ENCODE data around the gene LRP1B.

DNA sequence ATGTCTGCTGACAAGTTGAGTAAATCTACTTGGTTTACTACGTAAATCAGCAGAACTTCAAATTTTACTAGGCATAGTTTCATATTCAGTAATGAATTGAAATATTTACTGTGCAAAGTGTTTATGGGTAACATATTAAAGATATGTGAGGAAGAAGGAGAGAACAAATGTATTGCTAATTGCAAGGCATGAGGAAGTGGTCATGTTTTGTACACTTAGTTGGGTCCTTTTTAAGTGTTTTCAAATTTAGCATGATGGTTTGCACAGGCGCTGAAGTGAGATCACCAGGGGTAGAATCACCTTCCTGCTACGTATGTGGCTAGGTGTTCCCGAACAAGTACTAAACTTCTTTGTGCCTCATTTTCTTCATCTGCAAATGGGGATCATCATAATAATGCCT is 1534.4 kb downstream of the LRP1B start:
- no peak for TF ChIP-seq EP300 (IDR thresholded peaks at IDR 0.05; ENCODE audit: borderline replicate concordance)
- TF ChIP-seq CEBPB (IDR thresholded peaks at IDR 0.05): no peak
- no peak for TF ChIP-seq RAD21 (IDR thresholded peaks at IDR 0.05; ENCODE audit: low read depth)
- TF ChIP-seq, protein P1, sequence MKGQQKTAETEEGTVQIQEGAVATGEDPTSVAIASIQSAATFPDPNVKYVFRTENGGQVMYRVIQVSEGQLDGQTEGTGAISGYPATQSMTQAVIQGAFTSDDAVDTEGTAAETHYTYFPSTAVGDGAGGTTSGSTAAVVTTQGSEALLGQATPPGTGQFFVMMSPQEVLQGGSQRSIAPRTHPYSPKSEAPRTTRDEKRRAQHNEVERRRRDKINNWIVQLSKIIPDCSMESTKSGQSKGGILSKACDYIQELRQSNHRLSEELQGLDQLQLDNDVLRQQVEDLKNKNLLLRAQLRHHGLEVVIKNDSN (IDR thresholded peaks at IDR 0.05): no peak
- no peak for TF ChIP-seq EGR1 (IDR thresholded peaks at IDR 0.05)
- TF ChIP-seq, protein P2, sequence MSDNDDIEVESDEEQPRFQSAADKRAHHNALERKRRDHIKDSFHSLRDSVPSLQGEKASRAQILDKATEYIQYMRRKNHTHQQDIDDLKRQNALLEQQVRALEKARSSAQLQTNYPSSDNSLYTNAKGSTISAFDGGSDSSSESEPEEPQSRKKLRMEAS (IDR thresholded peaks at IDR 0.05): no peak
- TF ChIP-seq, protein P3, sequence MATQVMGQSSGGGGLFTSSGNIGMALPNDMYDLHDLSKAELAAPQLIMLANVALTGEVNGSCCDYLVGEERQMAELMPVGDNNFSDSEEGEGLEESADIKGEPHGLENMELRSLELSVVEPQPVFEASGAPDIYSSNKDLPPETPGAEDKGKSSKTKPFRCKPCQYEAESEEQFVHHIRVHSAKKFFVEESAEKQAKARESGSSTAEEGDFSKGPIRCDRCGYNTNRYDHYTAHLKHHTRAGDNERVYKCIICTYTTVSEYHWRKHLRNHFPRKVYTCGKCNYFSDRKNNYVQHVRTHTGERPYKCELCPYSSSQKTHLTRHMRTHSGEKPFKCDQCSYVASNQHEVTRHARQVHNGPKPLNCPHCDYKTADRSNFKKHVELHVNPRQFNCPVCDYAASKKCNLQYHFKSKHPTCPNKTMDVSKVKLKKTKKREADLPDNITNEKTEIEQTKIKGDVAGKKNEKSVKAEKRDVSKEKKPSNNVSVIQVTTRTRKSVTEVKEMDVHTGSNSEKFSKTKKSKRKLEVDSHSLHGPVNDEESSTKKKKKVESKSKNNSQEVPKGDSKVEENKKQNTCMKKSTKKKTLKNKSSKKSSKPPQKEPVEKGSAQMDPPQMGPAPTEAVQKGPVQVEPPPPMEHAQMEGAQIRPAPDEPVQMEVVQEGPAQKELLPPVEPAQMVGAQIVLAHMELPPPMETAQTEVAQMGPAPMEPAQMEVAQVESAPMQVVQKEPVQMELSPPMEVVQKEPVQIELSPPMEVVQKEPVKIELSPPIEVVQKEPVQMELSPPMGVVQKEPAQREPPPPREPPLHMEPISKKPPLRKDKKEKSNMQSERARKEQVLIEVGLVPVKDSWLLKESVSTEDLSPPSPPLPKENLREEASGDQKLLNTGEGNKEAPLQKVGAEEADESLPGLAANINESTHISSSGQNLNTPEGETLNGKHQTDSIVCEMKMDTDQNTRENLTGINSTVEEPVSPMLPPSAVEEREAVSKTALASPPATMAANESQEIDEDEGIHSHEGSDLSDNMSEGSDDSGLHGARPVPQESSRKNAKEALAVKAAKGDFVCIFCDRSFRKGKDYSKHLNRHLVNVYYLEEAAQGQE (IDR thresholded peaks at IDR 0.05; ENCODE audit: low read depth): no peak
- no peak for TF ChIP-seq TEAD4 (IDR thresholded peaks at IDR 0.05)
- TF ChIP-seq FOXM1 (IDR thresholded peaks at IDR 0.05; ENCODE audit: borderline replicate concordance, low read depth): no peak

Measured in Ishikawa (cell line).